Mammary epithelial cell (primary cell): ENCODE measurements around the gene MYO3B.

Experiments used
- CTCF ChIP-seq, 2 donors: IDR thresholded peaks in 1 of 2; conservative IDR thresholded peaks in 1 of 2; 2 replicates each; pipeline ENCODE4 v1.5.1; 2011 to 2012; ENCODE audit warnings: inconsistent platforms in 2 of 2, low read length in 2 of 2, mild to moderate bottlenecking in 2 of 2, control low read depth in 1 of 2, low read depth in 1 of 2; ENCODE audit not compliant: insufficient read depth in 1 of 2; ENCODE audit errors: extremely low read depth in 1 of 2
- EZH2 ChIP-seq: IDR thresholded peaks from 2 replicates; pipeline ENCODE4 v1.6.1; 2012; ENCODE audit warnings: low read length, inconsistent platforms, borderline replicate concordance

GRCh38 chr2:170582313-170582712 is 404.4 kb downstream of the MYO3B start:
- TF ChIP-seq EZH2 (no peak), CTCF (conservative IDR thresholded peaks at IDR 0.05 in 1 of 2, IDR thresholded peaks at IDR 0.05 in 1 of 2; ENCODE audit: extremely low read depth in 1 of 2, insufficient read depth in 1 of 2, low read depth in 1 of 2, low read length in 2 of 2) (no peak)
